Caki2 (cell line): ENCODE data around the gene RHOB. TPM values are rescaled to one million over a fixed set of nuclear protein-coding genes. Genes with fewer than 3 reads are reported as not detected.
"Not testable (repeated sequence)": the region's sequence is repeated elsewhere in the genome, so short reads cannot be mapped to it uniquely, and the experiment has no call there.

ENCODE experiments used
- DNase-seq: peaks from one replicate; pipeline ENCODE4 v3.0.0-alpha.2; 2015; ENCODE audit warnings: low read depth
- in situ Hi-C: cut with HindIII; loops from 2 replicates; pipeline ENCODE4 v1.10.0; 2016; ENCODE audit warnings: low sequenced_read_pairs, low pct_unique_long_range_greater_than_20kb, mixed read lengths
- total RNA-seq: library from RNA; depleted of rRNA; stranded (reverse); fragments of >200 nt; shearing (Covaris generic); gene quantifications from 2 replicates; pipeline ENCODE4 v1.2.3, GENCODE V29; 2014; ENCODE audit warnings: low replicate concordance

The RHOB gene
- total RNA-seq, 1 experiment from 2014 or later: 151 TPM

DNA sequence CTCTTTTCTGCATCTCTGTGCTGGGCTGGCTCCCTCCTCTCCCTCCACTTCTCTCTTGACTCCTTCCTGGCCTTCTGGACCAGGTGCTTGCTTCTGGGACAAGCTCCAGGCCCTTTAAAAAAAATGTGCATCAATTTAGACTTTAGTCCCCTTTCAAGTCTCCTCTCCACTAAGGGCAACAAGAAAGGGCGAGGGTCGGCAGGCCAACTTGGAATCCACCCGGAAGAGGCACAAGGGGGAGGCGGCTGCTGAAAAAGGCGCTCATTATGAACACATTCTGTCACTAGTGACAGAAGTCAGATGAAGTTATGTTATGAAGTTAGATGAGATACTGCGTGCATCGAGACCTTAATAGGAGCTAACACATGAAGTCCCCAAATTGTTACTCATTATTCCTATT lies 13.6 kb upstream of the RHOB start:
- in situ Hi-C loops: loop anchor here (25.0 kb wide), 1 partner anchor 204 kb away; no protein-coding TSS in a partner anchor

GRCh38 chr2:20433946-20434553 lies 12.8 kb upstream of the RHOB start:
- no peak for DNase-seq
- in situ Hi-C loops: loop anchor here (25.0 kb wide), 1 partner anchor 203 kb away; no protein-coding TSS in a partner anchor

More for the DNA sequence above, 13.6 kb upstream of the RHOB start:
- no peak for DNase-seq

GRCh38 chr2:20434588-20435294 lies 12.1 kb upstream of the RHOB start:
- in situ Hi-C loops: loop anchor here (25.0 kb wide), 1 partner anchor 203 kb away; no protein-coding TSS in a partner anchor

GRCh38 chr2:20435456-20435855 lies 11.4 kb upstream of the RHOB start:
- in situ Hi-C loops: loop anchor here (25.0 kb wide), 1 partner anchor 202 kb away; no protein-coding TSS in a partner anchor

More at GRCh38 chr2:20434588-20435294, 12.1 kb upstream of the RHOB start:
- no peak for DNase-seq

GRCh38 chr2:20436716-20437470 lies 10.0 kb upstream of the RHOB start:
- DNase-seq: no peak
- in situ Hi-C loops: loop anchor here (25.0 kb wide), 1 partner anchor 200 kb away; no protein-coding TSS in a partner anchor

More at GRCh38 chr2:20435456-20435855, 11.4 kb upstream of the RHOB start:
- not testable (repeated sequence) for DNase-seq

DNA sequence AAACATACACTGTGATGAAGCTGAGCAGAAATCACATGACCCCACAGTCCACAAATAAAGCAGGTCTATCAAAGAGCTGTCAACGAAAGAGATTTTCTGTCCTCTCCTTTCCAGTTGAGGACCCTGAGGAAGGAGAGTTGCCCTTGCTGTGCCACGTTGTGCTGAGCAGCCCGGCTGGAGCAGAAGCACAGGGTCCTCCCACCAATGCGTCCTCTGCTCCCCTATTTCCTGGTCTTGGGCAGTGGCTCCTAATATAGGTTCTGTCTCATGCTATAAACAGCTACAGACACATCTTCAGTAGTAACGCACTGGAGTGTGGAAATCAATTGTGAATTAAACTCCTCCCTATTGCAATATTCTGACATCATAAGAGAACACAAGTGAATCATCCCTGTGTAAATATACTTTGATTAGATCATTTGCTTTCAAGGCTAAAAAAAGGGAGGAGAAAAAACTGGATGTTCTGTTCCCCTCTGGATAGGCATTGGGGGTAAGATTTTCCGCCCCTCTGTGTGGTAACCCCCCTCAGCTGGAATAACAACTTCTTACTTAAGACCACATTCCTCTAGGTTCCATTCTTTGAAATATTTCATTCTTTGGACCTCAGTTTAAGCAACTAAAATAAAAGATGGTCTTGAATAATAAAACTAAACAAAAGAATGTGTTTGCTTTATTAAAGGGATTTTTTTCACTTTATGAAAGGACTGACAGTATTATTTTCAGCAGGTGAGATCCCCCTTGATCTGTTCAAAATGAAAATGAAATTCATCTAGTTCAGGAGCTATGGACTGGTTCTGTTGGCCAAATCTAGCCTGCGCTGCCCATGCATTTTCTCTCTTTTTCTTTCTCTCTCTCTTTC lies 8.3 kb upstream of the RHOB start:
- in situ Hi-C loops: loop anchor here (25.0 kb wide), 1 partner anchor 199 kb away; no protein-coding TSS in a partner anchor

GRCh38 chr2:20439193-20439475 lies 7.7 kb upstream of the RHOB start:
- peak; percentile 30 for DNase-seq
- in situ Hi-C loops: loop anchor here (25.0 kb wide), 1 partner anchor 198 kb away; no protein-coding TSS in a partner anchor

More for the DNA sequence above, 8.3 kb upstream of the RHOB start:
- DNase-seq: peak; percentile 66

GRCh38 chr2:20439503-20439902 lies 7.4 kb upstream of the RHOB start:
- no peak for DNase-seq
- in situ Hi-C loops: loop anchor here (25.0 kb wide), 1 partner anchor 198 kb away; no protein-coding TSS in a partner anchor

DNA sequence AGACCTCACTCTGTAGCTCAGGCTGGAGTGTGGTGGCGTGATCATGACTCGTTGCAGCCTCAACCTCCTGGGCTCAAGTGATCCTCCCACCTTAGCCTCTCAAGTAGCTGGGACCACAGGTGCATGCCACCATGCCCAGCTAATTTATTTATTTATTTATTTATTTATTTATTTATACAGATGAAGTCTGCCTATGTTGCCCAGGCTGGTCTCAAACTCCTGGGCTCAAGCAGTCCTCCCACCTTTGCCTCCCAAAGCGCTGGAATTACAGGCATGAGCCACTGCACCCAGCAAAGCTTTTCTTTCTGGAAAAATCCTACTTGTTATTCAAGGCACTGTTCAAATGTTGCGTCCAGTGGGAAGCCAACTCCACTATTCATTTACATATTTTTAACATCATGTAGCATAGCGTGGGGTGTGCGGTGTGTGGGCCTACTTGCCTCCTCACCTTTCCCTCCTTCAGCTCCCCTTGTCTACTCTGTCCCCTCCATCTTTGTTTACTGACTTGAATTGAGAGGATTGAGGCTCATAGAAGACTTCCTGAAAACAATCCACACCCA lies 6.8 kb upstream of the RHOB start:
- in situ Hi-C loops: loop anchor here (25.0 kb wide), 1 partner anchor 197 kb away; no protein-coding TSS in a partner anchor
- no peak for DNase-seq

DNA sequence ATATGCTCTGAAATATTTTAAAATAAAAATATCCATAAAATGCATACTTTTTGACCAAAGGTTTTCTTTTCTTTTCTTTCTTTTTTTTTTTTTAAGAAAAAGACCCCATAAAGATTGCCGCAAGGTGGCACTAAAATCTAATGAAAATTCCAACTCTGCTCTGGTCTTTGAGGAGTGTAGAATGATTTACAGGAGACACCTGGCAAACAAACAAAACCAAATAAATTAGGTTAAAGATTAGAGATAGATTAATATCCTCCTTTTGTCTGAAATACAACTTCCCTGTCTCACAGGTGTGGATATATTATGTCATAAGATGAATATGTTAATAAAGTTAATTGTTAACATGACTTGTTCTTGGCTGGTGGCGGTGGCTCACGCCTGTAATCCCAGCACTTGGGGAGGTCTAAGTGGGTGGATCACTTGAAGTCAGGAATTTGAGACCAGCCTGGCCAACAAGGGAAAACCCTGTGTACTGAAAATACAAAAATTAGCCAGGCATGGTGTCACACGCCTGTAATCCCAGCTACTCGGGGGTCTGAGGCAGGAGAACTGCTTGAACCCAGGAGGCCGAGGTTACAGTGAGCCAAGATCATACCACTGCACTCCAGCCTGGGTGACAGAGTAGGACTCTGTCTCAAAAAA lies 3.5 kb upstream of the RHOB start:
- in situ Hi-C loops: loop anchor here (25.0 kb wide), 1 partner anchor 194 kb away; no protein-coding TSS in a partner anchor
- peak; percentile 97 for DNase-seq

DNA sequence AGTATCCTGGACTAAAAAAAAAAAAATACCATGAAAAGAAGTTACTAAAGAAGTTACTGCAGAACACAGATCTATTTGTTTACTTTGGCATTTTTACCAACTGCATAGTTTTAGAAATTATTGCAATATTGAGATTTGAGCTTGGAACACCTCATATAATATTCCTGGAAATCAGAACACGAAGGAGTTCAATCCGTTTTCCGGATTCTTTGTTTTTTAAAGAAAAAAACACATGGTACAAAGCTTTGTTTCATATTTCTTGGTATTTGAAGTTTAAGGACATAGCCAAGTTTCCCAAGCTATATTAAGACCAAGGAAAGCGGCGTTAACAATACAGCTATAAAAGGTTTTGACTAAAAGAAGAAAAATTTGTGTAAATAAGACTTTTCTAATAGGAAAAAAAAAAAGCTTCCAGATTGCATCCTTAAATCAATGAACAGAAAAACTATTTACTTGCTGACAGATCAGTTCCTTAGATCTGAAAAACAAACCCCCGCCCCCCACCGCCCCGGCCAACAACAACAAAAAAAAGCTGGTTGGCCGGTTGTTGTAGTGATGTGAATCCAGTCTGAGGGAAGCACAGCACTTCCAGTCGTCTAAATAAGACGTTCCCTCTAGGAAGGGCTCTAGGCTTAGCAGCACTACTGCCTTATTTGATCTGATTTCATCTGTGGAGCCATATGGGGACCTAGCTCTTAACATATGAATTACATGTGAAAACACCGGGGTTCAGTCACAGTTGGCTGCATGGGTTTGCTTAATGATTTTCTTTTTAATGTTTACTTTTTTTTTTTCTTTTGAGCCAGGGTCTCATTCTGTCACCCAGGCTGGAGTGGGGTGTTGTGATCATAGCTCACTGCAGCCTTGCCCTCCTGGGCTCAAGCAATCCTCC lies 2.5 kb upstream of the RHOB start:
- DNase-seq: peak; percentile 26
- in situ Hi-C loops: loop anchor here (25.0 kb wide), 1 partner anchor 193 kb away; no protein-coding TSS in a partner anchor

DNA sequence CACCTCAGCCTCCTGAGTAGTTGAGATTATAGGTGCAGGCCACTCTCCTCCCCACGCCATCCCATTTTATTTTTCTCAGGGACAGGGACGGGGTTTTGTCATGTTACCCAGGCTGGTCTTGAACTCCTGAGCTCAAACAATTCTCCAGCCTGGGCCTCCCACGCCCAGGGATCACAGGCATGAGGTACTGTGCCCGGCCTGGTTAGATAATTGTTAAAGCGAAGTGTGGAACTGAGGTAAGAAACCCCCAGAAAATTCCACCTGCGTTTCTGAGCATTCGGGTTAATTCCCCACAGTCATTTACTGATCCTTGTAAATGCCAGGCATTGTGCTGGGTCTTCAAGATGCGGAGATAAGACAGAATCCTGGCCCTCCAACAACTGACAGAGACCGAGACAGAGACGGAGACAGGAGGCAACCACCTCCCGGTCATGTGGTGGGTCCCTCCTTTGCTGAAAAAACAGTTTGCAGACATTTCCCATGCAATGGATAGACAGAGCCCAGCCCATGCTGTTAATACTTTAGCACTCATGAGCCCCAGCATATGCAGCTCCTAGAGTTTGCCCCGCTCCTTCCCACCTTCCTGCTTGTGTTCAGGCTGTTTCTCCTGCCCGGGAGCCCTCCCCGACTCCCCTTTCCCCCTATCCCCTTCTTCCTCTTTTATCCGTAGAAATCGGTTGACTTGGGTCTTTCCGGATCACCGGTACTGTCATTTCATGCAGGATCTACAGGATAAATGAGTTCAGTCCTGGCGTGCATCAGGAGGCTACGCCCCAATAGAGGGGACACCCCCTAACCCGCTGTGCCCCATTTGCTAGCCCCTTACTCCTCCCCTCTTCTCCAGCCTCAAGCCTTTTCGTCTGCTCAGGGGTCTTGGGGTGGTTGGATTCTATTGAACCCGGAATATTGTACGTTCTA lies 1.6 kb upstream of the RHOB start:
- DNase-seq: no peak
- in situ Hi-C loops: loop anchor here (25.0 kb wide), 1 partner anchor 192 kb away; no protein-coding TSS in a partner anchor

GRCh38 chr2:20446255-20446916 lies 488 bp upstream of the RHOB start:
- no peak for DNase-seq
- in situ Hi-C loops: loop anchor here (25.0 kb wide), 1 partner anchor 191 kb away; no protein-coding TSS in a partner anchor

GRCh38 chr2:20447437-20448245 lies 767 bp downstream of the RHOB start:
- in situ Hi-C loops: loop anchor here (25.0 kb wide), 1 partner anchor 190 kb away; no protein-coding TSS in a partner anchor
- DNase-seq: peak; percentile 68
